Measurements from ENCODE around the gene APOF.
A peak's percentile ranks its signal among the peaks of the same experiment; 100 is the strongest.
"Not testable (repeated sequence)": the region's sequence is repeated elsewhere in the genome, so short reads cannot be mapped to it uniquely, and the experiment has no call there.

Gene APOF

GRCh38 chr12:56362130-56363059, at the start of gene APOF:
Gene APOF (minus strand): TSS chr12:56362857. CDS start chr12:56362745, 112 bp downstream.
- DNase-seq, result no peak

- no peak for DNase-seq
These were observed 49.4 kb upstream of the APOF start for GRCh38 chr12:56411781-56412639.

- DNase-seq, result no peak
These were observed 48.1 kb upstream of the APOF start for GRCh38 chr12:56410768-56411167.

GRCh38 chr12:56408799-56409417, 46.3 kb upstream of the APOF start:
- no peak for DNase-seq

- DNase-seq, result not testable (repeated sequence)
These were observed 41.6 kb upstream of the APOF start for GRCh38 chr12:56404227-56404626.

- DNase-seq, result not testable (repeated sequence)
These were observed 39.0 kb upstream of the APOF start for GRCh38 chr12:56401612-56402011.

- DNase-seq, result not testable (repeated sequence)
These were observed 38.5 kb upstream of the APOF start for GRCh38 chr12:56401125-56401524.

GRCh38 chr12:56399466-56399865, 36.8 kb upstream of the APOF start:
- not testable (repeated sequence) for DNase-seq

- no peak for DNase-seq
These were observed 35.7 kb upstream of the APOF start for GRCh38 chr12:56398324-56398723.

GRCh38 chr12:56392331-56392730, 29.7 kb upstream of the APOF start:
- no peak for DNase-seq

- no peak for DNase-seq
These were observed 29.1 kb upstream of the APOF start for GRCh38 chr12:56391721-56392120.

GRCh38 chr12:56389412-56389811, 26.8 kb upstream of the APOF start:
- no peak for DNase-seq

GRCh38 chr12:56387152-56387736, 24.6 kb upstream of the APOF start:
- DNase-seq, result no peak

GRCh38 chr12:56385873-56386272, 23.2 kb upstream of the APOF start:
- no peak for DNase-seq

- no peak for DNase-seq
These were observed 20.0 kb upstream of the APOF start for GRCh38 chr12:56382611-56383010.

- DNase-seq, result no peak
These were observed 15.3 kb upstream of the APOF start for GRCh38 chr12:56377989-56378316.

GRCh38 chr12:56377310-56377988, 14.8 kb upstream of the APOF start:
- peak; percentile 42 for DNase-seq

- no peak for DNase-seq
These were observed 13.2 kb upstream of the APOF start for GRCh38 chr12:56375598-56376434.

- peak; percentile 60 for DNase-seq
These were observed 12.3 kb upstream of the APOF start for GRCh38 chr12:56374726-56375597.

GRCh38 chr12:56373515-56373914, 10.9 kb upstream of the APOF start:
- DNase-seq, result no peak
